Liver (tissue), 3 donors: Measurements from ENCODE around the gene TMEM178B.

Source experiments
- GABPA ChIP-seq, 2 donors: IDR thresholded peaks in 1 of 2; conservative IDR thresholded peaks in 1 of 2; 2 replicates each; pipeline ENCODE4 v1.6.1; 2016; ENCODE audit warnings: antibody characterized with exemption in 2 of 2, mild to moderate bottlenecking in 1 of 2, moderate library complexity in 1 of 2
- HNF4G ChIP-seq: IDR thresholded peaks from 2 replicates; pipeline ENCODE4 v1.6.1; 2016; ENCODE audit warnings: antibody characterized with exemption
- YY1 ChIP-seq: IDR thresholded peaks from 2 replicates; pipeline ENCODE4 v1.6.1; 2016; ENCODE audit warnings: antibody characterized with exemption, mild to moderate bottlenecking
- TF ChIP-seq, protein P1 (sequence below): fragments of 150-350 bp; IDR thresholded peaks from 2 replicates; pipeline ENCODE4 v1.5.1; 2017; ENCODE audit warnings: improper control_type of control experiment, low read depth, low read length; ENCODE audit not compliant: missing input control
- TF ChIP-seq, protein P2 (sequence below): IDR thresholded peaks from 2 replicates; pipeline ENCODE4 v1.6.1; 2016; ENCODE audit warnings: antibody characterized with exemption
- donor health status: healthy.
- donor health status: healthy.

DNA sequence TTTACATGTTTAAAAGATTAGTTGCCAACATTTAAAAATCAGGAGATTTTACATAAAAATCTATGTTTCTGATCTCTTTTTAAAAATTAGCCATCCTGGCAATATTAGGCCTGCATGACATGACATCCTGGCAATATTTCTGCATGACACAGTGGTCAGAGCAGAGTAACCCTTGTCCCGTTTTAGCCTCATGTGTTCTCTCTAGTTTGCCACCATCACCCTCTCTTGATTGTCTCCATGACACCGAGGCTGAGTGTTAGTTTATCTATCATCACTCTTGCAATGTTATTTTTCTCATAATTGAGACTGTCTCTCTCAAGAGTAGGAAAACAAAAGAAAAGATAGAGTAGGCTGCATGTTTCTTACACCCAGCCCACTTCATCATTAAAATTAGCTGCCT, 287.6 kb downstream of the TMEM178B start:
- TF ChIP-seq GABPA (IDR thresholded peaks at IDR 0.05 in 1 of 2, conservative IDR thresholded peaks at IDR 0.05 in 1 of 2), result no peak
- TF ChIP-seq HNF4G, result no peak
- TF ChIP-seq, protein P1, sequence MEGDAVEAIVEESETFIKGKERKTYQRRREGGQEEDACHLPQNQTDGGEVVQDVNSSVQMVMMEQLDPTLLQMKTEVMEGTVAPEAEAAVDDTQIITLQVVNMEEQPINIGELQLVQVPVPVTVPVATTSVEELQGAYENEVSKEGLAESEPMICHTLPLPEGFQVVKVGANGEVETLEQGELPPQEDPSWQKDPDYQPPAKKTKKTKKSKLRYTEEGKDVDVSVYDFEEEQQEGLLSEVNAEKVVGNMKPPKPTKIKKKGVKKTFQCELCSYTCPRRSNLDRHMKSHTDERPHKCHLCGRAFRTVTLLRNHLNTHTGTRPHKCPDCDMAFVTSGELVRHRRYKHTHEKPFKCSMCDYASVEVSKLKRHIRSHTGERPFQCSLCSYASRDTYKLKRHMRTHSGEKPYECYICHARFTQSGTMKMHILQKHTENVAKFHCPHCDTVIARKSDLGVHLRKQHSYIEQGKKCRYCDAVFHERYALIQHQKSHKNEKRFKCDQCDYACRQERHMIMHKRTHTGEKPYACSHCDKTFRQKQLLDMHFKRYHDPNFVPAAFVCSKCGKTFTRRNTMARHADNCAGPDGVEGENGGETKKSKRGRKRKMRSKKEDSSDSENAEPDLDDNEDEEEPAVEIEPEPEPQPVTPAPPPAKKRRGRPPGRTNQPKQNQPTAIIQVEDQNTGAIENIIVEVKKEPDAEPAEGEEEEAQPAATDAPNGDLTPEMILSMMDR, result no peak
- no peak for TF ChIP-seq YY1
- TF ChIP-seq, protein P2, sequence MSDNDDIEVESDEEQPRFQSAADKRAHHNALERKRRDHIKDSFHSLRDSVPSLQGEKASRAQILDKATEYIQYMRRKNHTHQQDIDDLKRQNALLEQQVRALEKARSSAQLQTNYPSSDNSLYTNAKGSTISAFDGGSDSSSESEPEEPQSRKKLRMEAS, result no peak
